Activated effector memory CD4-positive, alpha-beta T cell treated with anti-CD3 and anti-CD28 coated beads, Interleukin-2, amount 50 U/mL, for 16 hours (primary cell): Measurements from ENCODE around the gene BRIP1.
"Not testable (repeated sequence)": the region's sequence is repeated elsewhere in the genome, so short reads cannot be mapped to it uniquely, and the experiment has no call there.

Experiments
- DNase-seq: peaks from one replicate; pipeline ENCODE4 v3.0.0-alpha.2; 2020

Gene BRIP1

DNA sequence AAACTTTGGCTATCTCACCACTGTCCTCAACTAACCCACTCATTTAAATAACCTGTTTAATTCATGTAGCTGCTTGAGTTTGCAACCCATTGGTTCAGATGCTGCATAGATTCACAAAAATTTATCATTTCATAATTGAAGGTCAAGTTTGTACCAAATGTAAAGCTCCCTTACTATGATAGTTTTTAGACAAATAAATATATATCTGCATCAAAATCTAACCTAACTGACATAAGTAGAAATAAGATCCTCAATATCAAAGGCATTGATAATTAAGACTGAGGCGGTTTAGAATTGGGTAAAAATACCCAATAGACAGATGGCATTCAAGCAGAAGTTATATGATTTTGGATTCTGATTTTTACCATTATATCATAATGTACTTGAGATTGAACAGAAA, 139.4 kb downstream of the BRIP1 start:
- no peak for DNase-seq

- no peak for DNase-seq
These were observed 140.1 kb downstream of the BRIP1 start for GRCh38 chr17:61723183-61723582.

DNA sequence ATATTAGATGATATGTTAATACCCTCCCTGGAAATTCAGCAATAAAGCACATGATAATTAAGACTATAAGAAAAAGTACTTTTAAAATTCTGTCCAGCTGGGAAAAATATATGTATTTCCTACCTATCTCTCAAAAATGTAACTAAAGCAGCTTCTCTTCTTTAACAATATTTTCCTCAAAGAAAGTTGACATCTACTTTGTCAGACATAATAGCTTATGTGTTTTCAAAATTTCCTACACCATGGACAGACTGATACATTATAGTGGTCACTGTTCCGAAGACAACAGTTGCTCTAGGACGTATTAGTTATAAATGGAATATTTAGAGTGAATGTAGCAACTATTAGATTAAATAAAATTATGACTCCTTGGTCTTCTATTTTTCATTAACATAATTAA, 140.9 kb downstream of the BRIP1 start:
- no peak for DNase-seq

- no peak for DNase-seq
These were observed 143.1 kb downstream of the BRIP1 start for GRCh38 chr17:61720016-61720795.

- not testable (repeated sequence) for DNase-seq
These were observed 144.1 kb downstream of the BRIP1 start for GRCh38 chr17:61719220-61719619.

DNA sequence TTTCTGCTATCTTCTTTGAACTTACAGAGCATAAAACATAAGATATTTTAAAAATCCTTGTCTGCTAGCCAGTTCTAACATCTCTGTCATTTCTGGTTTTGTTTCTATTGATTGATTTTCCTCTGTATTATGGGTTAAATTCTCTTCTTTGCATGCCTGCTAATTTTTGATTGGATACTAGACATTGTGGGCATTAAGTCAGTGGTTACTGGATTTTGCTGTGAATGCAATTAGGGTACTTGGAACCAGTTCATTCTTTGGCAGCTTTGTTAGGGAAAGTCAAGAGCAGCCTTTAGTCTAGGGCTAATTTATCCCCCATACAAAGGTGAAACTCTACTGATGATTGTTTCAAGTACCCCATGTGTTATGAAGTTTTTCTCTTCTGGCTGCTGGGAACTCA, 145.3 kb downstream of the BRIP1 start:
- DNase-seq: no peak

DNA sequence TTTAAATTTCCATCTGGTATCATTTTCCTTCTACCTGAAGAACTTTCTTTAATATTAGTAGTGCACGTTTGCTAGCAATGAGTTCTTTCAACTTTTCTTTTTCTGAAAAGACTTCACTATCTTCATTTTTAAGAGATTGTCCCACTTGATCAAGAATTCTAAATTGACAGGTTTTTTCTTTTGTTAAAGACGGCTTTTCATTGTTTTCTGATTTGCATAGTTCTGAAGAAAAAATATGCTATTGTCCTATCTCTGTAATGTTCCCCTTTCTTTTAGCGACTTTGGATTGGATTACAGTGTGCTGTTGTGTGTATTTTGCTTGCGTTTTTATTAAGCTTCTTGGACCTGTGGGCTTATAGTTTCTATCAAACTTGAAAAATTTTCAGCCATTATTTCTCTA, 146.0 kb downstream of the BRIP1 start:
- no peak for DNase-seq

DNA sequence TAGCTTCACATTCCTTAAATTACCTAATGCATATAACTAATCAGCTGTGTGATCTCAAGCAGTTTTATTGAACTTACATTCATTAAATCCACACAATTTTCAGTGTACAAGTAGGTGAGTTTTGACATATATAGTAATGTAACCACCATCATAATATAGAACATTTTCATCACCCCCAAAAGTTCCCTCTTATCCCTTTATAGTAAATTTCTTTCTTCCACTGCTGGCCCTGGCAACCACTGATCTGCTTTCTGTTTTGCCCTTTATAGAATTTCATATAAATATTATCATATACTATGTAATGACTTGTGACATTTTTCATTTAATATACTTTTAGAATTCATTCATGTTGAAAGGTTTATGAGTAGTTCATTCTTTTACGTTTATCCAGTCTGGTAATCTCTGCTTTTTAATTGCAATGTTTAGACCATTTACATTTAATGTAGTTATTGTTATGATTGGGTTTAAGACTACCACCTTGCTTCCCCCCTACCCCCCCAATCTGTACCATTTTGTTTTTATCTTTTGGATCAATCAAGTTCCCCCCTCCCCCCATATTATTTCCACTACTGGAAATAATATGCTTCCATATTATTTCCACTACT, 147.0 kb downstream of the BRIP1 start:
- no peak for DNase-seq

GRCh38 chr17:61715348-61715747, 148.0 kb downstream of the BRIP1 start:
- no peak for DNase-seq

- no peak for DNase-seq
These were observed 149.0 kb downstream of the BRIP1 start for GRCh38 chr17:61714300-61714699.

GRCh38 chr17:61713035-61713434, 150.3 kb downstream of the BRIP1 start:
- no peak for DNase-seq

DNA sequence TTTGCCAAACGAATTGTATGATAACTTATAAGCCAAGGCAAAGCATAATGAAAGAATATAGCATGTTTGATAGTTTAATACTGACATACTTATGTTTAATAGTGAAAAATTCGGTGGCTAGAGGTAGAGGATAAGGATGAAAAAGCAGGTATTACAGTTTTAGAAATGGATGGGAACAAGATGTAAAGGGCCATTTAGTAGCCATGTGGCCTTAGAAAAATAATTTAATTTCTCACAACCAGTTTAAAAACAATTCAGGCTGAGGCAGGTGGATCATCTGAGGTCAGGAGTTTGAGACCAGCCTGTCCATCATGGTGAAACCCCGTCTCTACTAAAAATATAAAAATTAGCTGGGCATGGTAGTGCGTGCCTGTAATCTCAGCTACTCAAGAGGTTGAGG, 152.8 kb downstream of the BRIP1 start:
- no peak for DNase-seq

DNA sequence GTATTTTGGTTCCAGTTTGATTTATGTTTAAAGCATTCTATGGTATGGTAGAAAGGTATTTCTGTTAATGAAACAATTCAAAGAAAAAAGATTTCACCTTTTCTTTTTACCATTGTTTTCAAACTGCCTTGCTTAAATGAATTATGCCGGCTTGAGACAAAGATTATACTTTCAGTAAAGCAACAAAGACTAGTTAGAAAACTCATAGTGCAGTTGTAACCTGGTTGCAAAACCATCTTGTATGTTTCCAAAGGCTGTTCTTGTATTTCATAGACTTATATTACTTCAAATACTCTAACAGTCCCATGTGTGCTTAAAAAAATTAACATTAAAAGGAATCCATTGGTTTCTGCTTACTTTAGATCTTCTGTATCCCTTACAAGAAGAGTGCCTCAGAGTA, 153.8 kb downstream of the BRIP1 start:
- no peak for DNase-seq

GRCh38 chr17:61704935-61705449, 158.3 kb downstream of the BRIP1 start:
- DNase-seq: no peak

DNA sequence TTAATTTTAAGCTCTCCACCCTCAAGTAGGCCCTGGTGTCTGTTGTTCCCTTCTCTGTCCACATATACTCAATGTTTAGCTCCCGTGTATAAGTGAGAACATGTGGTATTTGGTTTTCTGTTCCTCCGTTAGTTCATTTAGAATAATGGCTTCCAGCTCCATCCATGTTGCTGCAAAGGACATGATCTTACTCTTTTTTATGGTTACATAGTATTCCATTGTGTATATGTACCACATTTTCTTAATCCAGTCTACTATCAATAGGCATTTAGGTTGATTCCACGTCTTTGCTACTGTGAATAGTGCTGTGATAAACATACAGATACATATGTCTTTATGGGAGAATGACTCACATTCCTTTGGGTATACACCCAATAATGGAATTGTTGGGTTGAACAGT, 160.9 kb downstream of the BRIP1 start:
- DNase-seq: no peak

DNA sequence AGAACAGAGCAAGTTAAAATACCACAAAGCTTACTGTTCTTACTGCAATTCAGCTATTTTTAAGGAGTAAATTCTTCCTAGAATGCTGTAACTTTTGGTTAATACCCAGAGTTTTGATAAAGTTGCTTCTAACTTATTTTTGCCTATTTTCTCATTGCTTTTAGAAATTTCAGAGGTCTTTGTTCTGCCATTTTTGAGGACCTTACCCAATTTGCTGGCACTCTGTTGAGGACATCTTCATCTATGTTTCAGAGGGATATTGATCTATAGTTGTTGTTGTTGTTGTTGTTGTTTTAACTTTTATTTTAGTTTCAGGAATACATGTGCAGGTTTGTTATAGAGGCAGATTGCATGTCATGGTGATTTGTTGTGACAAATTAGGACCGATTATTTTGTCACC, 161.3 kb downstream of the BRIP1 start:
- DNase-seq: no peak

GRCh38 chr17:61701334-61701733, 162.0 kb downstream of the BRIP1 start:
- no peak for DNase-seq

DNA sequence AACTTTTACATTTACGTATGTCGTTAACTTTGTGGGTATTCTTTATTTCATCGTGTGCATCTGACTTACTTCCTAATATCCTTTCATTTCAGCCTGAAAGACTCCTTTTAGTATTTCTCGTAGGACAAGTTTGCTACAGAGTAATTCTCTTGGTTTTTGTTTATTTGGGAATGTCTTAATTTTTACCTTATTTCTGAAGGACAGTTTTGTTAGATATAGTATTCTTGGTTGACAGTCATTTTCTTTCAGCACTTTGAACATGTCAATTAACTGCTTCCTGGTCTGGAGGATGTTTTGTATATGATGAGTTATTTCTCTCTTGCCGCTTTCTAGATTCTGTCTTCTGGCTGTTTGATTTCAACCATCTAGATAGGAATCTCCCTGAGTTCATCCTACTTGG, 163.1 kb downstream of the BRIP1 start:
- DNase-seq: no peak

GRCh38 chr17:61699694-61700093, 163.6 kb downstream of the BRIP1 start:
- DNase-seq: no peak

GRCh38 chr17:61699032-61699431, 164.3 kb downstream of the BRIP1 start:
- DNase-seq: no peak

DNA sequence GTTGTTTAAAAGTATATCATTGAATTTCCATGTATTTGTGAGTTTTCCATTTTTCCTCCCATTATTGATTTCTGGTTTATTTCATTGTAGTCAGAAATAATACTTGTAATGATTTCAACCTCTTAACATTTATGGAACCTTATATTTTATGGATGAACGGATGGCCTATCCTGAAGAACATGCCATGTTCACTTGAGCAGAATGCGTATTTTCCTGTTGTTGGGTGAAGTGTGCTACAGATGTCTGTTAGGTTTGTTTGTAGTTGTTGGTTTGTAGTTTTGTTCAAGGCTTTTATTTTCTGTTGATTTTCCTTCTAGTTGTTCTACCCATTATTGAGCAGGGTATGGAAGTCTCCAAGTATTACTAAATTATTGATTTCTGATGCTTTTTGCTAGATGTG, 165.1 kb downstream of the BRIP1 start:
- DNase-seq: no peak

DNA sequence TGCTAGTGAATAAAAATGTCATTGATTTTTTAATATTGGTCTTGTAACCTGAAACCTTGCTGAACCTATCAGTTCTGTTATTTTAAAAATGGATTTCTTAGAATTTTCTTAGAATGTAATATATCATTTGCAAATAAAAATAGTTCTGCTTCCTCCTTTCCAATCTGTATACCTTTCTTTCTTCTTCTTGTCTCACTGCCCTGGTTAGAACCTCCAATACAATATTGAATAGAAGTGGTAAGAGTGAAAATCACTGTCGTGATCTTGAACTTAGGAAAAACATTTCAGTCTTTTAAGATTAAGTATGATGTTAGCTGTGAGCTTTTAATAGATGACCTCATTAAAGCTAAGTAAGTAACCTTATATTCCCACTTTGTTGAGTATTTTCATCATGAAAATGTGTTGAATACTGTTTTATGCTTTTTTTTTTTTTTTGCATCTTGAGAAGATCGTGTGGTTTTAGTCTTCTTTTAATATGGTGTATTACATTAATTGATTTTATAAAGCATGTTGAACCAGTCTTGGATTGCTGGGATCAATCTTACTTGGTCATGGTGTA, 167.5 kb downstream of the BRIP1 start:
- DNase-seq: no peak

DNA sequence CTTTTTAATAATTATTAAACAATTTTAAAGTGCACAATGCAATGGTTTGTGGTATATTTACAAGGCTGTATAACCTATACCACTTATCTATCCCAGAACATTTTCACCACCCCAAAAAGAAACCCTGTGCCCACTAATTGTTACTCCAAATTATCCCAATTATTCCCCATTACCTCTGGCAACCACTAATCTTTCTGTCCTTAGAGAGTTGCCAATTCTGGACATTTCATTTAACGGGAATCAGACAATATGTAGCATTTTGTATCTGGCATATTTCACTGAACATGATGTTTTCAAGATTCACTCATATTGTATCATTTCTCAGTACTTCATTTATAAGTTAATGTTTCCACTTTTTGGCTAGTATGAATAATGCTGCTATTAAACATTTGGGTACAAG, 169.2 kb downstream of the BRIP1 start:
- DNase-seq: no peak

DNA sequence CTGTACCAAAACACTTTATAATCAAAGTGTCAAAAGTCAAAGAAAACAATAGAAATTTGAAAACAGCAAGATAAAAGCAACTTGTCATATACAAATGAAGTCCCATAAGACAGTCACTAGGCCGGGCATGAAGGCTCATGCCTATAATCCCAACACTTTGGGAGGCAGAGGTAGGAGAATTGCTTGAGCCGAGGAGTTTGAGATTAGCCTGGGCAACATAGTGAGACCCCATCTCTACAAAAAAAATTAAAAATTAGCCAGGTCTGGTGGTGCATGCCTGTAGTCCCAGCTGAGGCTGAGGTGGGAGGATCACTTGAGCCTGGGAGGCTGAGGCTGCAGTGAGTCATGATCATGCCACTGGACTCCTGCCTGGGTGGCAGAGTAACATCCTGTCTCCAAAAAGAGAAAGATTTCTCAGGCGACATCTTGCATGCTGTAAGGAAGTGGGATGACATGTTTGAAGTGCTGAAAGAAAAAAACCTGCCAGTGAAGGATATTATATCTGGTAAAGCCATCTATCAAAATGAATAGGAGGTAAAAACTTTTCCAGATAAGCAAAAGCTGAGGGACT, 173.6 kb downstream of the BRIP1 start:
- no peak for DNase-seq
